Gastroesophageal sphincter (tissue), 2 donors: ENCODE data around the gene HOXB7.

Experiments used
- POLR2A ChIP-seq, 2 donors: fragments of 450-650 bp; IDR thresholded peaks; one replicate each; pipeline ENCODE4 v1.6.1; 2017; ENCODE audit warnings: antibody characterized with exemption in 2 of 2, mild to moderate bottlenecking in 2 of 2, moderate library complexity in 1 of 2
- POLR2AphosphoS5 ChIP-seq: sonication (generic); formaldehyde crosslinking; IDR thresholded peaks from one replicate; pipeline ENCODE4 v1.6.1; 2017; ENCODE audit warnings: antibody characterized with exemption

- TF ChIP-seq POLR2A (IDR thresholded peaks at IDR 0.05) = no peak
- TF ChIP-seq POLR2AphosphoS5 = no peak
Measured at GRCh38 chr17:48579471-48579759, 31.4 kb downstream of the HOXB7 start.
